GM19468 (cell line): ENCODE measurements around the gene EHBP1L1.

ENCODE experiments used
- ATAC-seq: cut with Tn5 transposase; IDR thresholded peaks from one replicate; pipeline ENCODE4 v1.9.1; 2021; ENCODE audit warnings: mild to moderate bottlenecking, moderate library complexity, moderate number of reproducible peaks; ENCODE audit not compliant: unreplicated experiment; ENCODE audit errors: extremely low read depth

Gene EHBP1L1

DNA sequence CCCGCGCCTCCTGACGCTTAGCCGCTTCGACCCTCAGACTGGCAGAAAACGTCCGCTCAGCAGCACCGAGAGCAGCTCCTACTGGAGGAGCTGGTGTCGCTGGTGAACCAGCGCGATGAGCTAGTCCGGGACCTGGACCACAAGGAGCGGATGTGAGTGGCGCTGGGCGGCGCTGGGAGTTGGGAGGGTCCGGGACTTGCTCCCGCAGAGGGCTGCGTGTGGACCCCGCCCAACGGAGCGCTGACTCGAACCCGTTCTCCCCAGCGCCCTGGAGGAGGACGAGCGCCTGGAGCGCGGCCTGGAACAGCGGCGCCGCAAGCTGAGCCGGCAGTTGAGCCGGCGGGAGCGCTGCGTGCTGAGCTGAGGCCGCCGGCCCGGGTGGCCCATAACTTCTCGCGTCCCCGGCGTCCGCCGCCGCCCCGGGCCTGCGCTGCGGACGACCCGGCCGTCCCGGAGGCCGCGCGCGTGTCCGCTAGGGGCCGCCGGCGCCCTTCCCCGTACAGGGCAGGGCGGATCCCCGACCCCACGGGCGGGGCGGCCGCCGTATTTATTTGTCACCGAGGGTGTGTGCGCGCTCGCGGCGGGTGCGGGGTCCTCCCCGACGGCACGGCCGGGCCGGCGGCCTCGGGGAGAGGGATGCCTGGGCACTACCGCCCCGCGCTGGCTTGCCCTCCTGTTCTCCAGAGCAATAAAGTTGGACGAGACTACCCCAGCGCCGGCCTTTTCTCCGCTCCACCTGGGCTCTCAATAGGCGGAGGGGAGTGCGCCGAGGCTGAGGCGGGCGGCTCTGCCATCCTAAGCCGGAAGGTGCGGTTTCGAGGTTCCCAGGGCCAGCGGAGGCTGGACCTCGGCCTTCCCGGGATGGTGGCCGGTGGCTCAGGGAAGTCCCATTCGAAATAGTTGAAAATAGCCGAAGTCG is 16.3 kb downstream of the EHBP1L1 start:
- ATAC-seq, result no peak

DNA sequence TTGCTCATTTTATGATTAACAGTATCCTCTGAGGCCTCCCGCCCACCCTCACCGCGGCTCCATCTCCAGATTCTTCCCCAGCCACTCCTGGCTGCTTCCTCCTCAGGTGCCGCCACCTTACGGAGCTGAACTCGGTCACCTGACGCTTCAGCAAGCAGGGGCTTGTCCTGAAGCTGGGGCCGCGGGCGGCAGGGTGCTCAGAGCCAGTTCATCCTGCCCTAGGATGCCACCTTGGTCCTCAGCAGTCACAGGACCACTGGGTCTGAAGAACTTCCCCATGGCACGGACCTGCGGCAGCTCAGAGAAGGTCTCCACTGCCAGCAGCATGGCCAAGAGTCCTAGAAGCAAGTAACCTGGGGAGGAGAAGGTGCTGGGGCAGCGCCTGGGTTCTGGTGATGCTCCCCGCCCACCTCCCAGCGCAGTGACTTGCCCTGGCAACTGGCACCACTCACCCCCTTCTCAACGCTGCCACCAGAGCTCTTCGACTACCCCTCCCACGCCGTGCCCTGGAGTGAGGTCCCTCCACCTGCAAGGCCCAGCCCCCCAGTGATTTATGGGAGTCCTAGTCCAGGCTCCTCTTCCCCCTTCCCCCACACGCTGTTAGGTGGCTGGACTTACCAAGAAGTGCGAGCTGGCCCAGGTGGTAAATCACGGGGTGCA is 17.1 kb downstream of the EHBP1L1 start:
- no peak for ATAC-seq

DNA sequence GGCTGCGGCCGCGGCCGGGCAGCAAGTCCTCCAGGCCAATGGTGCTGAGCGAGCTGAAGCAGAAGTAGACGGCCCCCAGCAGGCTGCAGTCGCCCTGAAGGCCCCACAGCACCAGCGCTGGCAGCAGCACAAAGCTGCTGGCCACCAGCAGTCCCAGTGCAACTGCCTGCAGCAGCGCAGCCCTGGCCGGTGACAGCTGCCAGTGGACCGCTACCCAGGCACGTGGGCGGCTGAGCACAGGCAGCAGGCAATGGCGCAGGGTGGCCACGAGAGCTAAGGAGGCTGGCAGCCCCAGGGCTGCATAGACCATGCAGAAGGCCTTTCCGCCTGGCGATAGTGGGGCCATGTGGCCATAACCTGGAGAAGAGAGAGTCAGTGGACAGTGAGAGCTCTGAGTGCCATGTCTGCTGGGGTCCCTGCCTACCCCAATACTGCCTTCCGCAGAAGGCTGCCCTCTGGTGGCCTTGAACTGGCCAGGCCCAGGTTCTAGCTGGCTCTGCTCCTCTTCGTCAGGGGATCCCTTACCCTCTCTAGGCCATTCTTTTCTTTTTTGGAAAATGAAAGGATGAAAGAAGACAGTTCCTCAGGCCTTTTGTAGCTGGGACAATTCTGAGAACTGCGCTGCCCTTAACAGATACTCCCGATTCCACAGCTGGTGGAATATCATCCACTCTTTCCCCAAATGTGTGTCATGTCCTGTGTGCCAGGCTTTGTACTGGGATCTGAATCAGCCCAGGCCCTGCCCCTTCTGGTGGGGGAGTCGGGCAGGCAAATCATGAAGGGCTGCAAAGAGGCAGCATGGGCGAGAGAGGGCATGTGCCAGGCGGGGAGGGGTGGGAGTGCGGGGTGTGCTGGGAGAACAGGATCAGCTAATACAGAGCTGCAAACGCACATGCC is 17.9 kb downstream of the EHBP1L1 start:
- no peak for ATAC-seq

DNA sequence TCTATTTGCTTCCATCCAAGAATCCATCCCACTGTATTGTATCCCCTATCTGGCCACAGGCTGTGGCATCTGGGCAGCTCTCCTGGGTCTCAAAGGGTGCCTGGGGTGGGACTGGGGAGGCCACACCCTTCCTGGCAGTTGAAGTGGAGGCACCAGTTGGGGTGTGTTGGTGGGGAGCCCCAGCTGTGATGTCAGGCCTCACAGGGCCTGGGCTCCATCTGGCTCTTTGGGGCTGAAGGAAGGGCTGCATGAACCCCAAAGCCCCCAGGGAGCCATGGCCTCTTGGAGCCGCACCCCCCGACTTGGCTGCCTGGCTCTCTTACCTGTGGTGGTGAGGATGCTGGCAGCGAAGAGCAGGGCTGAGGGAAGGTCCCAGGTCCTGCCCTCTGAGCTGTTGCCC is 19.3 kb downstream of the EHBP1L1 start:
- no peak for ATAC-seq

DNA sequence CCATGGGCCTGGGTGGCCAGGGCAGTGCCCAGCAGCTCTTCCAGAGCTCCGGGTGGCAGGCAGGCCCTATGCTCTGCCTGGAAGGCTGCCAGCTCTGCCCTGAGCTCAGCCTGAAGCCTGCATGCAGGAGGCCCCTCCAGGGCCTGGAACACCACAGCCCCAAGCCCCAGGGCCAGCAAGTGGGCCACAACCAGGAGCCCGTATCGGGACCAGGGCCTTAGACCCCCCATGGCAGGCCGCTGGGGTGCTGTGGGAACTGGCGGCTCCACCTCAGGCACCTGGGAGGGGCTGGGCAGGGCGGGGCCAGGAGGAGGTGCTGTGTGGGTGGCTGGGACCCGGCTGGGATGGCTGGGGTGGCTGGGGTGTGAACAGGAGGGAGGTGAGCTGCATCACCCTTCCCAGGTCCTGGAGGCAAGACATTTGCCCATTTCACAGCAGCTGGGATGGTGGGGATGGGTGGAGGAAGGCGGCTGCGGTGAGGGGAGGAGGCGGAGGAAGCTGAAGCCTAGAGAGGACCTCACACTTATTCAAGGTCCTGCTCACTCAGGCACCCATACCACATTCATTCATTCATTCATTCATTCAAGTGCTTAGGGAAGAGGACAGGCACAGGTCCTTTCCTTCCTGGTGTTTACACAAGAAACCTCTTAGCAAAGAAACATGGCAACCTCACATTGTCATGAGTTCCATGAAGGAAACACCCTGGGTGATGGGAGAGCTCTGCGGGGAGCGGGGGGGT is 19.9 kb downstream of the EHBP1L1 start, which contains the start of gene KCNK7:
KCNK7 (minus strand) TSS at position 258 of the 739 bp plus-strand sequence; CDS start at position 230, 28 bp downstream.
- no peak for ATAC-seq

DNA sequence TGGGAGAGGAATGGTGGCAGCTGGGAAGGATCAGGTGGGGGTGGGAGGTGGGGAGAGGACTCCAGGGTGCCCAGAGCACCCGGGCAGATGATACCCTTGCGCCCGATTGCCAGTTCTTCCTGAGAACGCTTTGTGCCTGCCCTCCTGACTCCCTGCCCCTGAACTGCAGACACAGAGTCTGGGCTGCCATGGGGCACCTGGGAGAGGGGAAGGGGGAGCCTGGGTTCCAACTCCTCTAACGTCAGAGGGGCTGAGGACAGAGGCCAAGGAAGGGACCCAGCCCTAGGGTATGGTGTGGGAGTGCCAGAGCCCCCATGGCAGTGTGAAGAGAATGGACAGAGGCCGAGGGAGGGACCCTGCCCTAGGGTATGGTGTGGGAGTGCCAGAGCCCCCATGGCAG is 20.7 kb downstream of the EHBP1L1 start:
- ATAC-seq, result no peak

DNA sequence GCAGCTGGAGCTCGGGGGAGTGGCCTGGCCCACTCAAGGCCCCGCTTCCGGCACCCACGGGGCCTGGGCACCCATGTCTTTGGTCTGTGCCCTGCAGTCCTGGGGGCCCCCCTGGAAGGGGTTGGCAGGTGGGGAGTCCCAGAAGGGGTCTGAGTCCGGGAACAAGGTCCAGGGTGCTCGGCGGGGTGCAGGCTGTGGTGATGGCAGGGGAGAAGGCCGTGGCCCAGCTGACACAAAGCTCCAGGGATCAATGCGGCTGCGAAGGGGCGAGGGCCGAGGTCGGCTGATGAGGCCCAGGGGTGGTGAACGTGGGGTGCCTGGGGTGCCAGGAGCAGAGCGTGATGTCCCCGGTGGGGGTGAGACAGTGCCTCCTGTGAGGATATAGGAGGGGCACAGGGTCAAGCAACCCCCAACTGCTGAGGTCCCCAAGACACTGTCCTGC is 22.4 kb downstream of the EHBP1L1 start:
- no peak for ATAC-seq

DNA sequence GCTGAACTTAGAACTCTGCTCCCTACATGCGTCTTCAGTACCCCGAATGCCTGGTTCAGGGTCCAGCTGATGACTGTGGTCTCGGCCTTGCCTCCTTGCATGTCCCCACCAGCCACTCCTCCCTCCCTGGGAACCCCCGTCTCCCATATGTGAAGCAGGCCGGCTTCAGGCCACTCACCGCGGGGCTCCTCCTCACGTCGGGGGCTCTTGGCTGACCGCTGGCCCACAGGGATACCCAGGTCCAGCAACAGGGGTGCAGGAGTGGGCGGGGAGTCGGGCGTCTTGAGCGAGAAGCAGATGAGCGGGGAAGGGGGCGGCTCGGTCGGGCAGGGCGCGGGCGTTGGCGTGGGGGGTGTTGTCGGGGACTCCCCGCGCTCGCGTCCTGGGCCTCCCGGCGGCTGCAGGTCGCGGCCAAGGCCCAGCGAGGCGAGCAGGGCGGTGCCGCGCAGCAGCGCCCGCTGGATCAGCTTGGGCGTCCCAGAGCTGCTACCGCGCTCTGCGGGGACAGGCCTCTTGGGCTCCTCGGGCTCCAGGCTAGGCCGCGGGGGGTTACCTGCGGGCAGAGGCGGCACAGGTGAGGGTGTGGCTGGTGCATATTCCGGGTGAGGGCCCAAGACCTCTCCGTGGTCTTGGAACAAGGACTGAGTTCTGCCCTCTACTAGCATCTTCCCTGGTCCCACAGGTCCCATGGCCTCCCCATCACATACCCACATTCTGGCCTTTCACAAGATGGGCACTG is 23.5 kb downstream of the EHBP1L1 start:
- ATAC-seq, result no peak

DNA sequence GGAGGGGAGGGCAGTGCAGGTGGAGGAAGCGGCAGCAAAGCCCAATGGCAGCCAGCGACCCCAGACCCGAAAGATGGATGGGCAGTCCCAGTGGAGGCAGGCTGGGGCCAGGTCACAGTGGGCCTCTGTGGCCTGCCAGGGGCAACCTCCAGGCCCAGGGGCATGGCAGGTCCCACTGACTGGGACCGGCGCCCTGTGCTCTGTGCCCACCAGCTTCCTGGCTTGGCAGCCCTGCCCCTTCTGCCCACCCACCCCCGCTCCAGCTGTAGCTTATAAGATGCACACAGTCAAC is 24.0 kb downstream of the EHBP1L1 start:
- ATAC-seq, result no peak

DNA sequence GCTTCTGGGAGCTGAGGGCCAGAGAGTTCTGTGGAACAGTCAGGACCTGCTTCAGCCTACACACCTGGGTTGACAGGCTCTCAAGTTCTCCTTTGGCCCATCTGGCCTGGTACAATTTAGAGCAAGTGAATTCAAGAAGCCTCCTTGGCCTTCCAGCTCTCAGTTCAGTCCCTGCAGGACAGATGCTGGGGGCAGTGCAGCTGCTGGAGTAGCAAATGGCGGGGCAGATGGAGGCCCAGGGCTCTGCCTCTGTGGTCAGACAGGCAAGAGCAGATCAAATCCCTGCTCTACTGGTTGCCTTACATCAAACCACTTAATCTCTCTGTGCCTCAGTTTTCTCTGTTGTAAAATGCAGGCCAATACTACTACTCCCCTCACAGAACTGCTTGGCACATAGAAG is 28.4 kb downstream of the EHBP1L1 start:
- ATAC-seq, result no peak

DNA sequence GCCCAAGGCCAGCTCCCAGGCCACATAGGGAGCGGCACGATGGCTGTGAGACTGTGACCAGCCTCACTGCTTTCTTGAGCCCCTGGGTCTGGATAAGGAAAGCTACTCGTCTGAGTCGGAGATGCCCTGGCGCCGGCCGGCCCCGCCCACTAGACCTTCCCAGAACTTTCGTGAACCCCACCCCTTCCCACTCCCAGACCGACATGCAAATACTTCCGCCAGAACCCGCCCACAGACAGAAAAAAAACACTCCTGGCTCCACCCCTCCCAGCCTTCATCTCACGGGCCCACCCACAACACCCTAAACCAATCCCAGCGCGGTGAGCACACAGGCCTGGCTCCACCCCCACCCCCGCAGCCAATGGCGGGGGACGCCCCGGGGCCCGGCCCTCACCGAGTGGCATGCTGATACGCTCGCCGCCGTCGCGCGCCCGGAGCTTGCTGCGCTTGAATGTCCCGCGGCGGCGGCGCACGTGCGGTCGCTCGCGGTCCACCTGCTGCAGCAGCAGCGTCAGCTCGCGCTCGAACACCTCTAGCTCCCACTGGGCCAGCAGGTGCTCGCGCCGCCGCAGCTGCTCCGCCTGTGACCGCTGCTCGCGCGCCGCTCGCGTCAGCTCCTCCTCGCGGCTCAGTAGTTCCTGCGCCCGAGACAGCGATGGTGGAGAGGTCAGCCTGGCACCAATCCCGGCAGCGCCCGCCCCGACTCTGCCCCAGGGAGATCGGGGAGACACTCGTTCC is 31.2 kb downstream of the EHBP1L1 start:
- ATAC-seq, result no peak

DNA sequence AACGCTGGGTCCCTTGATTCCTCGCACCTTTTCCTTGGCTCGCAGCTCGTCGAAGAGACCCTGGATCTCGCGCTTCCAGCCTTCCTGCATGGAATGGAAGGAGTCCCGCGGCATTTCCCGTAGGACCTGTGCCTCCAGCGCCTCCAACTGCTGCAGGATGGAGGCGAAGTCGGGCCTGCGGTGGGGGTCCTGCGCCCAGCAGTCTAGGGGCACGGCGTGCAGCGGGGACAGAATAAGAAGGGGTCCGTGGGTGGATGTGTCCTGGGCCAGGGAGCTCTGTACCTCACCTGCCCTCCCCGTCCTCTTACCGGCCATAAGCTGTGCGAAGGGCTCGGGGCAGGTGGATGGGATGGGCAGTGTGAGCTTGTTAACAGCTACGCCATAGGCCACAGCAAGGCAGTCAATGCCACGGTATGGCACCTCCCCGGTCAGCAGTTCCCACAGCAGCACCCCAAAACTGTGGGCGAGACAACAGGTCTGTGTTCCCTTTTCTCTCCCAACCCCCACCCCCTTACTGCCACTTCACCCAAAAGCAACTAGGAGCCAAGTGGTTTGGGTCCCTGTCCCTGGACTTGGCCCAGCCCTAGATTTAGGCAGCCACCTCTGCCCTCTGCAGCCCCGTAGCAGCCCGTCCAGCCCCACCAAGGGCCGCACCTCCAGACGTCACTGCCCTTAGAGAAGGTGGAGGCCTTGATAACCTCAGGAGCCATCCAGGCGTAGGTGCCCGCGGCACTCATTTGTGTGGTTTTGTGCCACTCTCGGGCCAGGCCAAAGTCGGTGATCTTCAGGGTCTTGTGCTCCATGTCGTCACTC is 32.0 kb downstream of the EHBP1L1 start:
- no peak for ATAC-seq

DNA sequence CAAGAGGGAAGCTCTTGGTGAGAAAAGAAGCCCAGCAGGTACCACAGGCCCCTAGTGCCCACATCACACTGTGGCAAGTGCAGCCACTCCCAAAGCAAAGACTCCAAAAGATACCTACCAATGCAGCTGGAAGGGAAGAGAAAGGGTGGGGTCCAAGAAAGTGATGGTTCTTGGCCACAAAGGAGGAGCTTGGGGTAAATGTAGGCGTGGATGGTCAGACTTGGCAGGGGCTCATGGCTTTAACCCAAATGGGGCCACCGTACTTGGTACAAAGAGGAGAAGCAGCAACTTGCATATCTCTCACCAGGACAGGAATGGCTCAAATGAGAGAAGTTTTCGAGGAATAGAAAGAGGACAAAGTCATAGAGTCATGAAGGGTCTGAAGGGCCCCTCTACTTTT is 33.4 kb downstream of the EHBP1L1 start:
- ATAC-seq, result no peak

DNA sequence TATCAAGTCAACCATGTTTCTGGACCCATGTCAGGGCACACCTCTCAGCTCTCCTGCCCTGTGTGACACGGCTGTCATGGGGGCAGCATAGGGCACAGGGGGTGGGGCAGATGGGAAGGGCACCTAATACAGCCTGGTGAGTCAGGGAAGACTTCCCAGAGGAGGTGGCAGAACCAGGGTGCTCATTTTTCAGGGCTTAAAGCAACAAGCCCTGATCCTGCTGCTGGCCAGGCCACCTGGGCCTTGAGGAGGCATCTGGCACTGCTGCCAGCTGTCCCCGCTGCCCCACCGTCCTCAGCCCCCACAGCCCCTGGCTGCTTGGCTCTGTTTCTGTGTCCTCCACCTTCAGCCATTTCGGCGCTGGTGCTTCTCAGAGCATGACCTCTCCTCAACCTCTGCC is 33.8 kb downstream of the EHBP1L1 start:
- no peak for ATAC-seq

DNA sequence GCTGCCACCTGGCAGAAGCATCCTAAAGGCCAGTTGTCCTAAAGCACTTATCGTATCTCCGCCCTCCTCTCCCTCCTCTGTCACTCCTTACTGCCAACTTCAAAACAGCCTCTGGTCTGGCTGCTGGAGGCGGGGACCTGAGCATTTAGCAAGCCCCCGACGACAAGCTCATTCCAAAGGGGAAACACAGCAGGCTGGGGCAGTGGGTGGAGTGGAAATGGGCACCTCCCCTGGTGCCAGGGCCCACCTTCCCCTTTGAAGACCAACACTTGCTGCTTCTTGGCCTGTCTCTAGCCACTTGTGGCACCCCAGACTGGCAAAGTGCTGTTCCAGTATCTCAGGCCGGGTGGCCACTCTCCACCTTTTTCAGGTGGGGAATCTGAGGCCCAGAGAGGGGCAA is 34.6 kb downstream of the EHBP1L1 start:
- no peak for ATAC-seq

DNA sequence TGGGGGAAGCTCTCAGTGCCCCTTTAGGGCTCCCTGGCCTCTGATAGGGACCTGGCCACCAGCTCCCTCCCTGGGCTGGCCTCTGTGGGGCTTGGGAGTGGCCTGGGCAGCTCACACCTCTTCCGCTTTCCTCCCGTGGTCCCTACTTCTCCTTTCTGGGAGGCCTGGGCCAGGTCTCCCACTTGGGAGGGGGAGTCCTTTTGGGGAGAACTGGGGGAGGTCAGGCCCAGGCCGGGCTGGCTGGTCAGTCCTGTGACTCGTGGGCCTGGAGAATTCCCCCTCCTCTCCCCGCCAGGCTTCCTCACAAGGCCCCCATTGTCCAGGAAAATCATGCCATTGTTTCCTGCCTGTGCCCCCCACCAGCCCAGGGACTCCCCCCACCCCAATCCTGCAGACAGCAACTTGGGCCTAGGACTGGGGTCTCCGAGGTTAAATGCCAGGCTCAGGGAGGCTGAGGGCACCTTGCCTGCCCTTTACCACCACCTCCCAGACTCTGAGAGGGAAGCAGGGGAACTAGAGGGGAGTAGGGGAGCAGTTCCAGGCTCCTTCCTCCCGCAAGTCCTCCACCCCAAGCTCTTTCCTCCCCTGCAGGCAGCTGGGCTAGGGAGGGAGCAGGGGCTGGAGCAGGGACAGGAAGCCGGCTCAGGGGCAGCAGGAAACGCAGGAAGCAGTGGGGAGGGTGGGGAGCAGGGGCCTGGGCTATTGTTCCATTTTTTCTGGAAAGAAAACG is 35.3 kb downstream of the EHBP1L1 start:
- ATAC-seq, result no peak
